Breast epithelium (tissue), 4 donors: ENCODE results near the gene HPS1. TPM values are rescaled to one million over a fixed set of nuclear protein-coding genes. Genes with fewer than 3 reads are reported as not detected.

Experiments used
- DNase-seq, 2 donors: peaks; one replicate each; pipeline ENCODE4 v3.0.0-alpha.2; 2019; ENCODE audit warnings: low spot score in 2 of 2
- H3K27ac ChIP-seq, 2 donors: fragments of 200-600 bp; sonication (generic) in 1 of 2; one replicate each; pipeline ENCODE4 v1.5.1; 2016 to 2019; ENCODE audit warnings: mild to moderate bottlenecking in 1 of 2
- H3K27me3 ChIP-seq, 2 donors: fragments of 200-600 bp; sonication (generic) in 1 of 2; one replicate each; pipeline versions ENCODE4 v1.5.1 to v1.6.0; 2017 to 2019; ENCODE audit warnings: control low read depth in 1 of 2, mild to moderate bottlenecking in 1 of 2
- H3K36me3 ChIP-seq: fragments of 200-600 bp; one replicate; pipeline ENCODE4 v1.5.1; 2019
- H3K4me1 ChIP-seq, 2 donors: fragments of 200-600 bp; sonication (generic); one replicate each; pipeline ENCODE4 v1.5.1; 2016 to 2019; ENCODE audit warnings: control low read depth in 1 of 2
- H3K4me3 ChIP-seq, 3 donors: fragments of 200-600 bp; sonication (generic); 1 replicate in 2 of 3; 2 replicates in 1 of 3; pipeline ENCODE4 v1.5.1; 2016 to 2019; ENCODE audit warnings: mild to moderate bottlenecking in 3 of 3, moderate library complexity in 2 of 3
- H3K9me3 ChIP-seq, 2 donors: fragments of 200-600 bp; sonication (generic) in 1 of 2; one replicate each; pipeline ENCODE4 v1.5.1; 2016 to 2019; ENCODE audit warnings: control low read depth in 1 of 2
- CTCF ChIP-seq, 3 donors: fragments of 450-650 bp; IDR thresholded peaks; one replicate each; pipeline ENCODE4 v1.5.1; 2016 to 2017; ENCODE audit warnings: antibody characterized with exemption in 3 of 3, mild to moderate bottlenecking in 3 of 3, moderate library complexity in 3 of 3
- POLR2A ChIP-seq: fragments of 450-650 bp; IDR thresholded peaks from one replicate; pipeline ENCODE4 v1.6.1; 2016; ENCODE audit warnings: antibody characterized with exemption, mild to moderate bottlenecking, moderate library complexity
- POLR2AphosphoS5 ChIP-seq, 3 donors: sonication (generic); formaldehyde crosslinking; IDR thresholded peaks; one replicate each; pipeline ENCODE4 v1.6.1; 2017; ENCODE audit warnings: antibody characterized with exemption in 3 of 3
- intact Hi-C: fragments of 100-400 bp; cut with DNase I; formaldehyde crosslinking; loops from one replicate; pipeline ENCODE4 v1.15.1; 2023; ENCODE audit warnings: low total_unique reads
- total RNA-seq, 3 donors: library from RNA; depleted of rRNA; stranded (reverse); fragments of >200 nt; gene quantifications; one replicate each; pipeline ENCODE4 v1.1.0, GENCODE V29; 2016

HPS1 gene
- total RNA-seq, 3 donors from 2014 or later, result 48.2 to 62.3 (median 61.8) TPM

- TF ChIP-seq CTCF (IDR thresholded peaks at IDR 0.05), result no peak
- TF ChIP-seq POLR2A, result no peak
- no peak for TF ChIP-seq POLR2AphosphoS5 (IDR thresholded peaks at IDR 0.05)
- no peak overlapping the region for H3K27ac ChIP-seq
- no peaks in the 10 kb centered on the region for H3K4me1 ChIP-seq
- H3K4me3 ChIP-seq, result no peak overlapping the region
- no peaks in the 10 kb centered on the region for H3K27me3 ChIP-seq
- no peaks in the 10 kb centered on the region for H3K9me3 ChIP-seq
- DNase-seq, result no peak
- intact Hi-C loops, result no loop called here
- no peaks in the 10 kb centered on the region for H3K36me3 ChIP-seq
These were observed 11.0 kb upstream of the HPS1 start for GRCh38 chr10:98457721-98458120.

GRCh38 chr10:98456686-98457482 lies 10.1 kb upstream of the HPS1 start:
- intact Hi-C loops, result no loop called here
- Histone ChIP-seq H3K36me3 (no peaks in the 10 kb centered on the region), H3K4me3 (no peak overlapping the region), H3K27ac (no peak overlapping the region), H3K9me3 (no peaks in the 10 kb centered on the region), H3K27me3 (no peaks in the 10 kb centered on the region), H3K4me1 (no peaks in the 10 kb centered on the region)
- no peak for DNase-seq
- TF ChIP-seq CTCF (IDR thresholded peaks at IDR 0.05) (no peak), POLR2A (no peak), POLR2AphosphoS5 (IDR thresholded peaks at IDR 0.05) (no peak)

GRCh38 chr10:98456043-98456570 lies 9.4 kb upstream of the HPS1 start:
- no peaks in the 10 kb centered on the region for H3K36me3 ChIP-seq
- intact Hi-C loops, result no loop called here

GRCh38 chr10:98453729-98454128 lies 7.0 kb upstream of the HPS1 start:
- Histone ChIP-seq H3K27ac (no peak overlapping the region), H3K4me1 (no peaks in the 10 kb centered on the region), H3K27me3 (no peaks in the 10 kb centered on the region), H3K9me3 (no peaks in the 10 kb centered on the region), H3K4me3 (no peak overlapping the region), H3K36me3 (no peaks in the 10 kb centered on the region)
- TF ChIP-seq POLR2A, result no peak
- intact Hi-C loops, result no loop called here
- DNase-seq, result no peak

More at GRCh38 chr10:98456043-98456570, 9.4 kb upstream of the HPS1 start:
- Histone ChIP-seq H3K9me3 (no peaks in the 10 kb centered on the region), H3K4me1 (no peaks in the 10 kb centered on the region), H3K4me3 (no peak overlapping the region), H3K27ac (no peak overlapping the region), H3K27me3 (no peaks in the 10 kb centered on the region)
- no peak for DNase-seq
- TF ChIP-seq CTCF (IDR thresholded peaks at IDR 0.05) (no peak), POLR2AphosphoS5 (IDR thresholded peaks at IDR 0.05) (no peak), POLR2A (no peak)

- TF ChIP-seq POLR2A, result no peak
- no peak for TF ChIP-seq POLR2AphosphoS5 (IDR thresholded peaks at IDR 0.05)
- no peak for TF ChIP-seq CTCF (IDR thresholded peaks at IDR 0.05)
- Histone ChIP-seq H3K4me1 (no peaks in the 10 kb centered on the region), H3K27me3 (no peaks in the 10 kb centered on the region), H3K36me3 (no peaks in the 10 kb centered on the region), H3K9me3 (no peaks in the 10 kb centered on the region), H3K27ac (no peak overlapping the region), H3K4me3 (no peak overlapping the region)
- intact Hi-C loops, result no loop called here
- no peak for DNase-seq
These were observed 3.9 kb upstream of the HPS1 start for GRCh38 chr10:98450618-98451017.
